ENCODE results near the gene SMAD6.
A peak's percentile ranks its signal among the peaks of the same experiment; 100 is the strongest.

The SMAD6 gene

DNA sequence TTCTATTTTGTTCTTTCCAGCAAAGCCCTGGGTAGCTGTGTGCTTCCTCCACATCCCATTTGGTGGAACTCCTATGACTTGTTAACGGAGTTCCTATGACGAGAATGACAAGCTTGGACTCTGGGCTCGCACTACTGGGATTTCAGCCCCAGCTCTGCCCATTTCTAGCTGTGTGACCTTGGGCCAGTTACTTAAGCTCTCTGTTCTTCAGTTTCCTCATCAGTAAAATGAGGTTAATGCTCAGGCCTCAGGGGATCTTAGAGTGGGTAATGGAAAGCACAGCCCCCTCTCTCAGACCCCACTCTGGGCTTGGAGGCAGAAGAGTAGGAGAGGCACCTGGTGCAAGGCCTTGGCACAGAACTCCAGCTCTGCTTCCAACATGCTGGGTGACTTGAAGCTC, 123.1 kb downstream of the SMAD6 start:
- WGBS (ENCODE audit: extremely low coverage, insufficient coverage, insufficient read length): no CpG with 5 or more reads among the region's 3 CpGs
- Histone ChIP-seq H2AFZ (ENCODE audit: insufficient read depth, low read length, poor library complexity) (no peak overlapping the region), H3K36me3 (ENCODE audit: control insufficient read depth in 1 of 2, insufficient read depth in 2 of 2, low read length in 2 of 2) (no peaks in the 10 kb centered on the region), H3K27ac (ENCODE audit: low read depth, low read length) (no peak overlapping the region), H2BK120ac (ENCODE audit: insufficient read depth, low read length, poor library complexity) (peak overlapping the region; percentile 24), H4K8ac (ENCODE audit: low read depth, low read length) (no peak overlapping the region), H3K4me3 (ENCODE audit: low read depth, low read length) (no peak overlapping the region), H3K4me1 (ENCODE audit: control insufficient read depth in 1 of 2, insufficient read depth in 2 of 2, low read length in 2 of 2) (peaks cover 11 to 21% of the 10 kb centered on the region in 2 experiments), H2AK5ac (ENCODE audit: low read length) (no peak overlapping the region), H3K27me3 (ENCODE audit: insufficient read depth, low read length) (no peaks in the 10 kb centered on the region), H4K12ac (ENCODE audit: low read depth, low read length) (no peak overlapping the region), H3K23ac (ENCODE audit: low read length) (no peak overlapping the region), H3K18ac (ENCODE audit: low read length) (no peak overlapping the region), H2BK5ac (ENCODE audit: low read depth, low read length, poor library complexity) (no peak overlapping the region), H3K79me2 (ENCODE audit: control insufficient read depth, insufficient read depth, low read length, poor library complexity) (no peaks in the 10 kb centered on the region), H3K9me3 (ENCODE audit: insufficient read depth, low read depth, low read length) (no peaks in the 10 kb centered on the region), H4K91ac (ENCODE audit: low read depth, low read length) (no peak overlapping the region), H3K4me2 (ENCODE audit: low read length) (no peak overlapping the region), H3K9ac (ENCODE audit: low read length) (no peak overlapping the region), H2BK12ac (ENCODE audit: low read length) (peak overlapping the region; percentile 51), H3K79me1 (ENCODE audit: low read length) (peaks cover 12% of the 10 kb centered on the region), H3K4ac (ENCODE audit: low read depth, low read length) (no peak overlapping the region), H3K14ac (ENCODE audit: low read length) (no peak overlapping the region)
- DNase-seq: no peak

DNA sequence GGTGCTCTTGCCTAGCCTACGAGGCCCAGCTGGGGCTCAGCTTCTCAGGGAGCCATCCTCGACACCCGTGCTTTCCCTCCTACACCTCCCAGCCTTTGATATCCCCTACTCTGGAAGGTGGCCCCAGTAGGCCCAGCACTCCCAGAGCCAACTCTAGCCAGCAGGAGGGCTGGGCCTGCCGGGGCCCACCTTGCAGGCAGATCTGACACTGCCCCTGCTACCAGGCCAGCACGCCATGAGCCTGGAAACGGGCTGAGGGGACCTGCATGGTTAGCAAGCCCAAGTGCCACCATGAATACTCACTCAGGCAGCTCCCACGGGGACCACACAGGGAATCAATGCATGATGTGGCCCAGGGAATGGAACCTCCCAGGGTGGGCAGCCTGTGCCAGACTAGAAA, 123.7 kb downstream of the SMAD6 start:
- Histone ChIP-seq H2BK5ac (ENCODE audit: low read depth, low read length, poor library complexity) (no peak overlapping the region), H3K27ac (ENCODE audit: low read depth, low read length) (no peak overlapping the region), H3K4ac (ENCODE audit: low read depth, low read length) (no peak overlapping the region), H4K8ac (ENCODE audit: low read depth, low read length) (no peak overlapping the region), H2AFZ (ENCODE audit: insufficient read depth, low read length, poor library complexity) (no peak overlapping the region), H3K27me3 (ENCODE audit: insufficient read depth, low read length) (no peaks in the 10 kb centered on the region), H3K4me3 (ENCODE audit: low read depth, low read length) (no peak overlapping the region), H3K9ac (ENCODE audit: low read length) (no peak overlapping the region), H4K91ac (ENCODE audit: low read depth, low read length) (peak overlapping the region; percentile 7), H2BK120ac (ENCODE audit: insufficient read depth, low read length, poor library complexity) (no peak overlapping the region), H3K9me3 (ENCODE audit: insufficient read depth, low read depth, low read length) (no peaks in the 10 kb centered on the region), H3K18ac (ENCODE audit: low read length) (no peak overlapping the region), H3K36me3 (ENCODE audit: control insufficient read depth in 1 of 2, insufficient read depth in 2 of 2, low read length in 2 of 2) (no peaks in the 10 kb centered on the region), H4K12ac (ENCODE audit: low read depth, low read length) (no peak overlapping the region), H2AK5ac (ENCODE audit: low read length) (peak overlapping the region; percentile 14), H3K79me2 (ENCODE audit: control insufficient read depth, insufficient read depth, low read length, poor library complexity) (no peaks in the 10 kb centered on the region), H3K4me2 (ENCODE audit: low read length) (no peak overlapping the region), H3K14ac (ENCODE audit: low read length) (peak overlapping the region; percentile 16), H2BK12ac (ENCODE audit: low read length) (no peak overlapping the region), H3K4me1 (ENCODE audit: control insufficient read depth in 1 of 2, insufficient read depth in 2 of 2, low read length in 2 of 2) (peaks cover 11 to 26% of the 10 kb centered on the region in 2 experiments), H3K23ac (ENCODE audit: low read length) (no peak overlapping the region), H3K79me1 (ENCODE audit: low read length) (peaks cover 12% of the 10 kb centered on the region)
- DNase-seq: no peak
- no CpG with 5 or more reads among the region's 7 CpGs for WGBS (ENCODE audit: extremely low coverage, insufficient coverage, insufficient read length)

DNA sequence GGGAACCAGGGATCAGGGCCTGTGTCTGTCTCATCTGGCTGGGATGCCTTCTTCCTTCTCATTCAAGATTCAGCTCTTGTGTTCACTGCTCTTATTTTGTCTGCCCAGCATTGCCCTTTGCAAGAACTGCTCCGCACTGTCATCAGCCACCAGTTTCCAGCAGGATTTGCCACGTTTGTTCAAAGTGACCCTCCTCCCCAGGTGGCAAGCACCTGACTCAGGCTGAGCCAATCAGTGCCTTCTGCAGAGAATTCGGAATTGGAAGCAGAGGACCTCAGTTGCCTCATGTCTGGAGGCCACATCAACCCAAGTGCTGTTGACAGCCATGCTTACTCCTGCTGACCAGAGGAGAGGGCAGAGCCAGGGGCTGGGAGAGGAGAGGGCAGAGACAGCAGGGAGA, 124.5 kb downstream of the SMAD6 start:
- H2AK5ac ChIP-seq (ENCODE audit: low read length): no peak overlapping the region
- H4K12ac ChIP-seq (ENCODE audit: low read depth, low read length): no peak overlapping the region
- no peak overlapping the region for H3K4me2 ChIP-seq (ENCODE audit: low read length)
- H2BK120ac ChIP-seq (ENCODE audit: insufficient read depth, low read length, poor library complexity): no peak overlapping the region
- peak overlapping the region; percentile 4 for H2BK12ac ChIP-seq (ENCODE audit: low read length)
- no peak overlapping the region for H2AFZ ChIP-seq (ENCODE audit: insufficient read depth, low read length, poor library complexity)
- no peak overlapping the region for H4K91ac ChIP-seq (ENCODE audit: low read depth, low read length)
- no peaks in the 10 kb centered on the region for H3K27me3 ChIP-seq (ENCODE audit: insufficient read depth, low read length)
- WGBS (ENCODE audit: extremely low coverage, insufficient coverage, insufficient read length): no CpG with 5 or more reads among the region's 3 CpGs
- no peaks in the 10 kb centered on the region for H3K79me2 ChIP-seq (ENCODE audit: control insufficient read depth, insufficient read depth, low read length, poor library complexity)
- no peak overlapping the region for H3K14ac ChIP-seq (ENCODE audit: low read length)
- H3K9me3 ChIP-seq (ENCODE audit: insufficient read depth, low read depth, low read length): no peaks in the 10 kb centered on the region
- no peak overlapping the region for H3K23ac ChIP-seq (ENCODE audit: low read length)
- no peak overlapping the region for H3K4me3 ChIP-seq (ENCODE audit: low read depth, low read length)
- no peak overlapping the region for H3K18ac ChIP-seq (ENCODE audit: low read length)
- DNase-seq: no peak
- no peak overlapping the region for H3K9ac ChIP-seq (ENCODE audit: low read length)
- H4K8ac ChIP-seq (ENCODE audit: low read depth, low read length): no peak overlapping the region
- peaks cover 8% of the 10 kb centered on the region for H3K79me1 ChIP-seq (ENCODE audit: low read length)
- H3K36me3 ChIP-seq (ENCODE audit: control insufficient read depth in 1 of 2, insufficient read depth in 2 of 2, low read length in 2 of 2): no peaks in the 10 kb centered on the region
- no peak overlapping the region for H3K4ac ChIP-seq (ENCODE audit: low read depth, low read length)
- H2BK5ac ChIP-seq (ENCODE audit: low read depth, low read length, poor library complexity): no peak overlapping the region
- no peak overlapping the region for H3K27ac ChIP-seq (ENCODE audit: low read depth, low read length)
- H3K4me1 ChIP-seq (ENCODE audit: control insufficient read depth in 1 of 2, insufficient read depth in 2 of 2, low read length in 2 of 2): peaks cover 7 to 23% of the 10 kb centered on the region in 2 experiments

DNA sequence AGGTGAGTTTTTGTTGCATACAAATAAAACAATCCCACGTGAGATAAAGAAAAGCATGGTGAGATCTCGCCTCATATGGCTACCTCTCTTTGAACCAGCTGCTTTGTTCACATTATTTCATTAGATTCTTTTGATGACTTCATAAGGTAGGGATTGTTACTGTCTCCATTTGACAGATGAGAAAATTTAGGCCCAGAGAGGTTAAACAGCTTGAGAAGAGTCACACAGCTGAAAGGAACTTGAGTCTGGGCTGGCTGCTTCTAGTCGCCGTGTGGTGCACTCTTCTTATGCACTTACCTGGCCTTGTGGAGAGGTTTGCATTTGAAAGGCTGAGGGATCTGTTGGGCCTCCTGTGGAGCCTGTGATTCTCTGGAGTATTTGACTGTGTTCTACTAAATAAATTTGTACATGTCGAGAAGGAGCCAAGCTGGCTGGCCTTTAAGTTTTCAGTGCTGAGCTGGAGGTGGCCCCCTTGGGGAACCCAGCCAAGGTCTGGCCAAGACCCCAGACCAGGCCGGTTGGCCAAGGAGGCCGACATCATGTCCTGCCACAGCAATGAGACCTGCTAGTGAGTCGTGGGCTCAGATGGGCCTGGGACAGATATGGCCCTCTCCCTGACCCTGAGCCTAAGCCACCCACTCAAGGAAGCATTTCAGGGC, 125.1 kb downstream of the SMAD6 start:
- H3K14ac ChIP-seq (ENCODE audit: low read length): no peak overlapping the region
- peak overlapping the region; percentile 20 for H4K91ac ChIP-seq (ENCODE audit: low read depth, low read length)
- H2AFZ ChIP-seq (ENCODE audit: insufficient read depth, low read length, poor library complexity): no peak overlapping the region
- H3K4me2 ChIP-seq (ENCODE audit: low read length): no peak overlapping the region
- H2BK120ac ChIP-seq (ENCODE audit: insufficient read depth, low read length, poor library complexity): no peak overlapping the region
- DNase-seq: no peak
- H3K4ac ChIP-seq (ENCODE audit: low read depth, low read length): no peak overlapping the region
- H2AK5ac ChIP-seq (ENCODE audit: low read length): no peak overlapping the region
- no peaks in the 10 kb centered on the region for H3K36me3 ChIP-seq (ENCODE audit: control insufficient read depth in 1 of 2, insufficient read depth in 2 of 2, low read length in 2 of 2)
- no peaks in the 10 kb centered on the region for H3K27me3 ChIP-seq (ENCODE audit: insufficient read depth, low read length)
- H3K27ac ChIP-seq (ENCODE audit: low read depth, low read length): no peak overlapping the region
- H3K79me2 ChIP-seq (ENCODE audit: control insufficient read depth, insufficient read depth, low read length, poor library complexity): no peaks in the 10 kb centered on the region
- H3K4me3 ChIP-seq (ENCODE audit: low read depth, low read length): no peak overlapping the region
- H3K9ac ChIP-seq (ENCODE audit: low read length): no peak overlapping the region
- peaks cover 14% of the 10 kb centered on the region for H3K79me1 ChIP-seq (ENCODE audit: low read length)
- H3K4me1 ChIP-seq (ENCODE audit: control insufficient read depth in 1 of 2, insufficient read depth in 2 of 2, low read length in 2 of 2): peaks cover 1 to 19% of the 10 kb centered on the region in 2 experiments
- H3K23ac ChIP-seq (ENCODE audit: low read length): no peak overlapping the region
- no peak overlapping the region for H3K18ac ChIP-seq (ENCODE audit: low read length)
- H4K12ac ChIP-seq (ENCODE audit: low read depth, low read length): no peak overlapping the region
- no peaks in the 10 kb centered on the region for H3K9me3 ChIP-seq (ENCODE audit: insufficient read depth, low read depth, low read length)
- no peak overlapping the region for H2BK12ac ChIP-seq (ENCODE audit: low read length)
- no CpG with 5 or more reads among the region's 8 CpGs for WGBS (ENCODE audit: extremely low coverage, insufficient coverage, insufficient read length)
- H4K8ac ChIP-seq (ENCODE audit: low read depth, low read length): no peak overlapping the region
- H2BK5ac ChIP-seq (ENCODE audit: low read depth, low read length, poor library complexity): no peak overlapping the region

Data from trophoblast cell (in vitro differentiated cells and primary cell).